ENCODE measurements around the gene SKI. TPM values are rescaled to one million over a fixed set of nuclear protein-coding genes. Genes with fewer than 3 reads are reported as not detected.

Gene SKI
- total and polyA plus RNA-seq, 9 of the 15 experiments (the other 6 are each of a cell fraction or from before 2014, with no cell fraction given), result 0.10 to 60.5 (median 4.6) TPM

- no peak for TF ChIP-seq ZNF217 (CRISPR knock-in tag; IDR thresholded peaks at IDR 0.05)
- TF ChIP-seq HDAC8 (tag; IDR thresholded peaks at IDR 0.05), result no peak
- peak; percentile 34; the same call in 1 of the 2 replicates for TF ChIP-seq MAX (CRISPR knock-in tag; IDR thresholded peaks at IDR 0.05)
- no peak for TF ChIP-seq NR2C1 (IDR thresholded peaks at IDR 0.05)
- no peak for TF ChIP-seq NR2C1 (tag; IDR thresholded peaks at IDR 0.05)
- 0 out of 2 replicates have a peak, but pooled peaks have one; percentile 55 for TF ChIP-seq ZBTB17 (CRISPR knock-in tag; IDR thresholded peaks at IDR 0.05)
- TF ChIP-seq HDAC1 (IDR thresholded peaks at IDR 0.05), result peak in 1 of 2 experiments; percentile 71; a peak in 2 of 4 replicates
- TF ChIP-seq NKRF (IDR thresholded peaks at IDR 0.05; ENCODE audit: borderline replicate concordance), result peak; percentile 62
- no peak for TF ChIP-seq MTA3 (IDR thresholded peaks at IDR 0.05; ENCODE audit: borderline replicate concordance)
- TF ChIP-seq CTCF (IDR thresholded peaks at IDR 0.05 in 2 of 3, conservative IDR thresholded peaks at IDR 0.05 in 1 of 3; ENCODE audit: insufficient read depth in 2 of 3, low read depth in 1 of 3, low read length in 3 of 3), result 0 out of 6 replicates have a peak, but pooled peaks of 1 of the 3 experiments have one; percentile 3
- TF ChIP-seq E2F6 (IDR thresholded peaks at IDR 0.05; ENCODE audit: borderline replicate concordance in 1 of 2, extremely low read depth in 1 of 2, insufficient read depth in 1 of 2, insufficient read length in 1 of 2, low read depth in 1 of 2, low read length in 1 of 2, poor library complexity in 1 of 2, severe bottlenecking in 1 of 2), result peak in 1 of 2 experiments; percentile 23
- no peak for TF ChIP-seq CBFB (CRISPR knock-in tag; IDR thresholded peaks at IDR 0.05)
- TF ChIP-seq TFAP4 (CRISPR knock-in tag; IDR thresholded peaks at IDR 0.05; ENCODE audit: borderline replicate concordance), result peak; percentile 65; the same call in 1 of the 2 replicates
- peak; percentile 84; the same call in 1 of the 2 replicates for TF ChIP-seq ZBTB9 (CRISPR knock-in tag; IDR thresholded peaks at IDR 0.05)
- no peak for TF ChIP-seq COPS2 (conservative IDR thresholded peaks at IDR 0.05)
- no peak for TF ChIP-seq SIN3A (IDR thresholded peaks at IDR 0.05; ENCODE audit: borderline replicate concordance in 2 of 2, control insufficient read depth in 1 of 2, low read depth in 2 of 2, low read length in 2 of 2)
- TF ChIP-seq MXI1 (IDR thresholded peaks at IDR 0.05; ENCODE audit: low read depth, low read length), result no peak
- TF ChIP-seq BHLHE40 (IDR thresholded peaks at IDR 0.05; ENCODE audit: low read length), result peak; percentile 44
Observed at GRCh38 chr1:2230781-2231531, 2.8 kb downstream of the SKI start (continued).

Data from K562 (cell line).